HG03060 (cell line): ENCODE measurements around the gene JPH3.

Experiments used
- ATAC-seq: cut with Tn5 transposase; IDR thresholded peaks from one replicate; pipeline ENCODE4 v1.9.1; 2021; ENCODE audit warnings: low read depth, moderate number of reproducible peaks; ENCODE audit not compliant: unreplicated experiment

The JPH3 gene

DNA sequence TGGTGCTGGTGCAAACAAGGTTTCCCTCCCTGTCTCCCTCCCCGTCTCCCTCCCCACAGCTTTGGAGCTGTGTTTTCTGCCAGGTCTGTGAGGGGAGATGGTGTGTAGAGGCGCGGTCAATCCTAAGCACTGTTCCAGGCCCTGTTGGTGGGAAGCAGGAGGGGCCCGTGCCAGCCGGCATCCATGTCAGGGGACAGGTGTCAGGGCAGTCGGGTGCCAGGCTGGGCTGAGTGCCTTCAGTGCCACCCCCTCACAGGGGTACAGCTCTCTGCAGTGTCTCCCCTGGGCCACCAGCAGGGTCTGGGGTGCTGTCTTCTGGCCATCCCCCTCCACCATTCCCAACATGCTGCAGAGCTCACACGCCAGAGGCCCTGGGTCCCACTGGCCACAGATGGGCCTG is 89.9 kb downstream of the JPH3 start:
- no peak for ATAC-seq

DNA sequence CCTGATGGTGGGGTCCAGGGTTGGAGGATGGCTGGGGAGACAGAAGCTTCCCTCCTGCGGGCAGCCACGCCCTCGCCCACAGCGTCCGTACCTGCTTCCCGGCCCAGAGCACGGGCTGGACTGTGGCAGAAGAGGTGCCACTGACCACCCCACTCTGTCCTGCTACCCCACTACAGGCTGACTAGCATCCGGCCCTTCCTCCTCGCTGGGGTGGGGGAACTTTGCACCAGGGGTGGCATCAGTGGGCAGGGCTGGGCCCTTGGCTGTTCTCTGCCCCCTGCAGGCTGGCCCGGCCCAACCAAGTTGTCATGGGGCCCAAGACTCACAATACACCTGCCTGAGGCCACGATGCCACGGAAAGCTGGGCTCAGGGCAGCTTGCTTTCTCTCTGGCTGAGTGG is 90.4 kb downstream of the JPH3 start:
- no peak for ATAC-seq

DNA sequence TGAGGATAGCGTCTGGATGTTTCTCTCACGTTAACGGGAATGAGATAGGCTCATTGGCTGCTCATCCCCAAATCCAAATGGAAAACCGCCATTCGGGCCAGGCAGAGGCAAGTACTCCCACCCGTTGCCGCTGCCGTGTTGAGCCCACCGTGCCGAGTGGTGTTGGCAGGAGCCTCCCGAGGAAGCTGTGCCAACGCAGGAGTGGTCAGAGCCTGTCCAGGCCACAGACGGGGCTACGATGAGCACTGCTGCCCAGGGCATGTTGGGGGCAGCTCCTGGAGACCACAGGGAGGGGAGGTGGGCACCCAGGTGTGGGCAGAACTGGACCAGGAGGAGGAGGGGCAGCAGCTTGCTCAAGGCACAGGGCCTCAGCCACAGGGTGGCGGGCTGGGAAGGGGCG is 91.5 kb downstream of the JPH3 start:
- no peak for ATAC-seq

DNA sequence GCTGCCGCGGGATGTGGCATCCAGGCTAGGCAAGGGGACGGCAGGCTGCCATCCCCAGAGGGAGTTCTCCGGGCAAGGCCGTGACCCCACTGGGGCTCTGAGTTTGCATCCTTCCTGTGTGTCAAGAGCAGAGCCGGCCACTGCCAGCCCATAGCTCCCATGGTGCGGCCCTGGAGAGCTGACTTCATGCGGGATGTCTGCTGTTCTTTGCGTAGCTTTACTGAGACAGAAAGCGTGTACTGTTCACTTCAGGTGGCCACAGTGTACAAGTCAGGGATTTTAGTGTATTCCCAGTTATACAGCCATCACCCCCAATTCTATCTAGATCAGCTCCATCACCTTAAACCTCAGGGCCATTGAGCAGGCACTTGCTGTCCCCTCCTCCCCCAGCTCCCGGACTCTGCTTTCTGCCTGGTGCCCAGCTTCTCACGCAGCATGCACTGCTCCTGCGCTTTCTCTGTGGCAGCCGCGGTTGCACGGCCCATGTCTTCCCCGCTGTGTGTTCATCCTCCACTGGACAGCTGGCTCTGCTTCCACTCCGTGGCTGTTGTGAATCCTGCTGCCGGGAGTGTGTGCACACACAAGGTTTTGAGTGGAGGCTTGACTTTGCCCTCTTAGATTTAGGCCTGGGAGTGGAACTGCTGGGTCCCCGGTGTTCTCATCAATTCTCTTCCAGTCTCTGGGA is 92.3 kb downstream of the JPH3 start:
- no peak for ATAC-seq

DNA sequence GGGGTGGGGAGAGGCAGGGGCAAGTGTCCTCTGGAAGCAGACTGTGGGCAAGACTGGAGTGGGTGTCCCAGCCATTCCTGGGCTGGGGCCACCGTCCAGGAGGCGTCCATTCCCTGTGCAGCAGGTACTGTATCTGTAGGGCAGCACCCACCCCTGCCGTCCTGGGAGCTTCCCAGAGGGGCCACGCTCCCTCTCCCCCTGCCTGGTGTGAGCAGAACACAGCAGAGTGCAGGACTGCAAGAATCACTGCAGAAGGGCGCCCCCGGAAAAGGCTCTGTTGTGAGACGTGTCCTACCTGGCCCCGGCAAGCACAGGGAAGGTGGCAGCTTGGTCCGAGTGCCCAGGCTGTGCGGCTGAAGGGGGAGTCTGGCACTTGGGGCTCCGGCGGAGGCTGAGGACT is 93.2 kb downstream of the JPH3 start:
- no peak for ATAC-seq

DNA sequence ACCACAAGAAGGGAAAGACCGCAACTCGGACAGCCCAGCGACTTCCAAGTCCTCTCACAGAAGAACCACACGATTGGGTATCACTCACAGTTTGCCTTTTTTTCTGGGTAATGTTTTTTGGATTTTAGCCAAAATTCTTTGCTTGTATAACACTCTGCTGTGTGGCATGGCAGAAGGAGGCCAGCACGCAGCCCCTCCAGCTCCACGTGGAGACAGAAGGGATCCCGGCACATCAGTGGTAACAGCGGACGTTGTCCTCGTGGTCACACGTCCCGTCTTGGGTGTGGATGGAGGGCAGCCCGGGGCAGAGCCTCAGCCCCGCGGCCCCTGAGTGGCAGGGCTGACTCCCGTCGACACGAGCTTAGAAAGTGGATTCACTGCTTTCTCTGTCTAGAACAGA is 94.4 kb downstream of the JPH3 start:
- ATAC-seq: no peak

DNA sequence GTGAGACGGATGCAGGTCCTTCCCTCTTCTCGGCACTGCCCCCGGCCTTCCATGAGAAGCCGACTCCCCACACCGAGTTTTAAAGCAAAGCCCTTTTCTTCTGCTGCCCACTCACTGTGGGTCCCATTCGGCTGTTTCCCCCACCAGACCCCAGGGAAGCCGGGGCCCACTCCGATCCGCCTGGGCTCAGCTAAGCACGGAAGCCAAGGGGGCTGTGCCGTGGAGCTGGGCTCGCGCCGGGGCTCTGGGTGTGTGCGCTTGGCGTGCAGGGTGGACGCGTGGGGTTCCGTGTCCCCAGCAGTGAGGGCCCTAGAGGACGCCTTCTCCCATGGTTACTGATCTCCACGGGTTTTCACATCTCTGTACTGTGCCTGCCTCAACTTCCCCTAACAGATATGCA is 94.9 kb downstream of the JPH3 start:
- ATAC-seq: no peak

DNA sequence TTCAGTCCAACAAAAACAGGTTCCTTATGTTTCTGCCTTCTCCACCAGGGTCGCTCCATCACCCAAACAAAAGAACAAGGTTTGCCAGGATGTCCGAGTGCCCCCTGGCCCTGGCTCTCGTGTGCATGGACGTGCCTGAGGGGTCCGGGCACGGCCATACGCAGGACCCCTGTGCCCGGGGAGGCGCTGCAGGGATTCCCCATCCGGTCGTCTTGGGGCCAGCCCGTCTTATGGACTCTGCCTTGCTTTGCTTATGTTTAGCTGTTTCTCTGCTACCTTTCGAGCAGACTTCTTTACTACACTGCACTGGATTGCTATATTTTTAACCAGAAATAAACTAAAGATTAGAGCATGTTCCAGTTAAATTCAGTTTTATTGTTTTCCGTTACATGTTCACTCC is 95.5 kb downstream of the JPH3 start:
- no peak for ATAC-seq

DNA sequence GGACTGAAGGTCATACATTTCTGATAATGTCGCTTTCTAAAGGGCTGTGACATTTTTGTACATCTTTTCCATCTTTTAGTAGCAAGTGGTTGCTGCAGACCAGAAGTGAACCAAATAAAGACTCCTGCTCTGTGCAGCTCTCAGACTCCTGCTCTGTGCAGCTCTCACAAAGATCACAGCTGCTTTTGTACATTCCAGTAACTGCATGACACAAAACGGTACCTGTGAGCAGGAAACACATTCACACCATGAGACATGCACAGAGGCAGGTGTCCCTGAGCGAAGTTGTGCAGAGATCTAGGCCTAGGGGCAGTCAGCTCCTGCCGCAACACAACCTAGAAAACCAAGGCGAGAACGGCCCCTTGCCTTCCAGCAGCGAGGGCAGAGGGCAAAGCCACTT is 95.9 kb downstream of the JPH3 start:
- ATAC-seq: no peak

DNA sequence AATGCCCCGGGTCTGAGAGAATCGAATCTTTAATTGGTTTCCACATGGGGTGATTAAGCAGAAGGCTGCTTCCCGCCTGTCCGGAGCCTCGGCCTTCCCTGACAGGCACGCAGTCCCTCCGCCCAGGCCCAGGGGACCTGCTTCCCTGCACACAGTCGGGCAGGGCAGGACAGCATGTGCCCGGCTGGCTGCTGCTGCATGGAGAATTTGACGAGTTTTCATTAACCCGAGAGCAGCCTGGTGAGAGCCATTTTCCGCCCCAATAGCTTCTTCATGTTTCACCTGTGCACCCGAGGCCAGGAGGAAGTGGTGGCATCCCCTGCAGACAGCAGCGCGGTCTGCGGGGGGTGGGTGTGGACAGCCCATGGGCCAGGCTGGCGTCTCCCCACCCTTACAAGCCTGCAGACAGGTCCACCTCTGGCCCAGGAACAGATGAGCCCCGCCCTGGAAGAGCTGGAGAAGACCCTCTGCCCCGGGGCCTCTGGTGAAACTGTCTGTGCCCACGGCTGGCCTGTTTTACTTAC is 96.4 kb downstream of the JPH3 start:
- ATAC-seq: no peak

DNA sequence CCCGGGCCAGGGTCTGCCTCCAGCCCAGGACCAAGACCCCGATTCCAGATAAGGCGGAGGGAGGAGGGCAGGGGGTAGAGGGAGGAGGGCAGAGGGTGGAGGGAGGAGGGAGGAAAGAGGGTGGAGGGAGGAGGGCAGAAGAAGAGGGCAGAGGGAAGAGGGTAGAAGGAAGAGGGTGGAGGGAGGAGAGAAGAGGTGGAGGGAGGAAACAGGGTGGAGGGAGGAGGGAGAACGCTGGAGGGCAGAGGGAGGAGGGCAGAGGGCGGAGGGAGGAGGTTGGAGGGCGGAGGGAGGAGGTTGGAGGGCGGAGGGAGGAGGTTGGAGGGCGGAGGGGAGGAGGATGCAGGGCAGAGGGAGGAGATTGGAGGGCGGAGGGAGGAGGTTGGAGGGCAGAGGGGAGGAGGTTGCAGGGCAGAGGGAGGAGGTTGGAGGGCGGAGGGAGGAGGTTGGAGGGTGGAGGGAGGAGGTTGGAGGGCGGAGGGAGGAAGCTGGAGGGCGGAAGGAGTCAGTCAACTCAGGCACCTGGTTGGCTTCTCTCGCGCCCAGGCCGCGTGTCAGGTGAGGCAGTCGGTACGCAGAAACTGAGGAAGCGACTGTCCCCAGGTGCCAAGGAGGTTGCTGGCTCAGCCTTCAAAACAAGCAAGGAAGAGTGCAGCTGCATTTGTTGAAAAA is 98.2 kb downstream of the JPH3 start:
- no peak for ATAC-seq

DNA sequence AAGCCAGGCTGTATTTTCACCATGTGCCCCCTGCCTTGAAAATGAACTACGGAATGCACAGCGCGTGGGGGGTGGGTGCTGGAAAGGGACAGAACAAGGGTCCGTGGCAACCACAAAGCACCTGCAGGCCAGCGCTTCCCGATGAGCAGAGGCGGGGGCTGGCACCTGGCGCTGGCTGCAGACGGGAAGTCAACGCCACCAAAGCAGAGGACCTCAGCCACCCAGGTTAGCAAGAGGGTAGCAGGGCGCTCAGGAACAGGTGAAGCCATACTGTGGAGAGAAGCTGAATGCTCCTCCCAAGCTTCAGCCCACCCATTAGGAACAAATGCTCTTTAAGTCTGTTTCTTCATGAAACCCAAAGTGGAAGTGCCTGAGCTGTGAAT is 98.8 kb downstream of the JPH3 start:
- ATAC-seq: no peak

DNA sequence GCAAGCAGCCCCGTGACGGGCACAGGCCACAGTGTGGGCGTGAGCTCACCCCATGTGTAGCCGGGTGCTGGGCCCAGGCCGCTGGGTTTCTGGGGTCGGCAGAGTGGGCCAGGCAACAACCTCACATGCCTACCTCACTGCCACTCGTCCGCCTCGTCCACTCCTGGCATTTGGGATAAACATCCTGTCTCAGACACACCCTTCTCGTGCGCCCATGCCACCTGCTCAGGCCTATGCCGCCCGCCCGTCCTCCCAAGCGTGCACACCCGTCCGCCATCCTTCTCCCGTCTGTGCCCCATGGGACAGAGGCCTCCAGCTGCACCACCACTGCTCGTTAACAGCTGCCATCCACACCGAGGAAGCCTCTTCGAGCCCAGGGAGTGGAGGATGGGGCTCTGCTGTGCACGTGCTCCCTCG is 99.2 kb downstream of the JPH3 start:
- no peak for ATAC-seq

DNA sequence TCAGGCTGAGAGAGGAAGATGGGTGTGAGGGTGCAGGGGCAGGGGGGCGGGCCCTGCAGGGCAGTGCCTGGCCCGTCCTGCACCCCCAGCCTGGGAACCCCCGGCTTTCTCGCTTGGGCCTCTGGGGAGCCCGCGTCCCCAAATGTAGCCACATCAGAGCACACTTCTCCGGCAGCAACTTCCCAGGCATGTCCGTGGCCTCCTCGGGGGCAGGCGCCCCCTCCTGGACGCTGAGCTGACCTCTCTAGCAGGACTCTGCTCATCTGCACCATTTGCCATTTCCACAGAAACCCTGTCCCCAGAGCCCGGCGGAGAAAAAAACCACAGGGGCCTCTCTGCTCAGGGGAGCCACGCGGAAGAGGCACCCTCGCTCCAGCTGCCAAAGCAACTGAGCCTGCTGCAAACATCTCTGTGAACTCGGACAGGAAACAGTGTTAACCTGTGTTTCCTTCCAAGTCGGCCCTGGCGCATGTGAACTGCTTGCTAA is 100.1 kb downstream of the JPH3 start:
- peak; percentile 31 for ATAC-seq

DNA sequence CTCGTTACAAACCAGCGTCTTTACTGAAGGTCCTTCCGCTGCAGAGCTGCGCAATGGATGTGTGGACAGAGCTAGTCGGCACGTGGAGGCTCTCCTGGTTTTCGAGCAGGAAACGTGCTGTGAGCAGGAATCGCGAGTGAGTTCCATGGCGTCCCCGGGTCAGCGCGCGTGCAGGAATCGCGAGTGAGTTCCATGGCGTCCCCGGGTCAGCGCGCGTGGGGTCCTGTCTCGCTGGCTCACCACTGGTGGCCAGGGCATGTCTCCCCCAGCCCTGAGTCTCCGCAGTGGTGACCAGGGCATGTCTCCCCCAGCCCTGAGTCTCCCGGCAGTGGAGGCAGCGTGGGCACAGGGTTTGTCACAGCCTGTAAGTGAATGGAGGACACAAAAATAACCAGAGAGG is 100.8 kb downstream of the JPH3 start:
- ATAC-seq: no peak

DNA sequence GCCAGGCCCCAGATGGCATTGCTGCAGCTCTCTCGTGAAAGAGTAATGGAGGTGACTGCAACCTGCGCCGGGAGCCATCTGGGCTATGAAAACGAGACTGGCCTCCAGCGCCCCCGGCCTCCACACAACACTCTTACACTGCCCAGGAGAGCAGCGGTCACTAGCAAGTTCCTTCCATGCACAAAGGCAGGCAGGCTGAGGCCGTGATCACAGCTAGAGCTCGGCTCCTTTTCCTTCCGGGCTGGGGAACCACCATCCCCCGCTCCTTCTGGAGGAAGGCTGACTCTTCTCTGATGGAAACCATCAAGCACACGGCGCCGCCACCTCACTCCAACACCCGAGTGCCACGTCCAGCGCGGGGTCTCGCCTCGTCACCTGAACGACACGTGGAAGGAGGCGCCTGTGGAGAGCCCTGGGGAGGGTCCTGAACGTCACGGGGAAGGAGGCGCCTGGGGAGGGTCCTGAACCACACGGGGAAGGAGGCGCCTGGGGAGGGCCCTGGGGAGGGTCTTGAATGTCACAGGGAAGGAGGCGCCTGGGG is 101.6 kb downstream of the JPH3 start:
- ATAC-seq: no peak

DNA sequence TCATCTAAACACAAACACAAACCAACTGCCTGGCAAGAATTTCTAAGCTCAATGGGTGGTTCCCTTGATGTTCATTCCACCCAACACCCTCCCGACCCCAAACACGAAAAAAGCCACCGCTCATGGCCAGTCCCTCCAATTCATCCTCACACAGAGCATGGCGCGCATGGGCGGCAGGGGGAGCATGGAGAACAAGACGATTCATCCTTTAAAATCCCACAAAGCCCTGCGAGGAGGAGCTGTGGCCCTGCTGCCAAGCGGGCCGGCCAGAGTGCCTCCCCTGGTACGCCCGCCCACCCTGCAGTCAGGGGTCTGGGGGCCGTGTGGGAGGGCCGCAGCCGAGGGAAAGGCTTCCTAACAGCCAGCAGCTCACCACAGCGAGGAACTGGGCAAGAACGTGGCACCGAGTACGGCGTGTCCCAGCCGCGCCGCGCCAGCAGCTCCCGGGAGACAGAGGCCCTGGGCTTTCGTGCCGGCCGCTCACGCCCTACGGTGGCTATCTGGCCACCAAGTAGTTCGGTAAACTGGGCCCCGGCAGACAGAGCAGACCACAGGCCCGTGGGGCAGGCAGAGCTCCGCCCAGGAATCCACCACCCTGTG is 102.5 kb downstream of the JPH3 start:
- no peak for ATAC-seq

DNA sequence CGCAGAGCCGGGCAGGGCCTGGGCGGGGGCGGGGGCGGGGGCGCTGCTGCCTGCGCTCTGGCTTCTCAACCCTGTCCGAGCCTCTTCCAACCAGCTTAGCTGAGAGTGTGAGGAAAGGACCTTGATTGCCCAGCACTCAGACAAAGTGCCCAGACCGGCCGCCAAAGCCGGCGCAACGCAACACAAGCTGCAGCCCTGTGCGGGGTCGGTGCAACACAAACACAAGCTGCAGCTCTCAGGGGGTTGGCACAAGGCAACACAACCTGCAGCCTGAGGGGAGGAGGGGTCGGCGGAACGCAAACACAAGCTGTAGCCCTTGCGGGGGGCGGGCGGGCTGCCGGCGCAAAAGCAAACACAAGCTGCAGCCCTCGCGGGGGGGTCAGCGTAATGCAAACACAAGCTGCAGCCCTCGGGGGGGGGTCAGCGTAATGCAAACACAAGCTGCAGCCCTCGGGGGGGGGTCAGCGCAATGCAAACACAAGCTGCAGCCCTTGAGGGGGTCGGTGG is 103.5 kb downstream of the JPH3 start:
- no peak for ATAC-seq

DNA sequence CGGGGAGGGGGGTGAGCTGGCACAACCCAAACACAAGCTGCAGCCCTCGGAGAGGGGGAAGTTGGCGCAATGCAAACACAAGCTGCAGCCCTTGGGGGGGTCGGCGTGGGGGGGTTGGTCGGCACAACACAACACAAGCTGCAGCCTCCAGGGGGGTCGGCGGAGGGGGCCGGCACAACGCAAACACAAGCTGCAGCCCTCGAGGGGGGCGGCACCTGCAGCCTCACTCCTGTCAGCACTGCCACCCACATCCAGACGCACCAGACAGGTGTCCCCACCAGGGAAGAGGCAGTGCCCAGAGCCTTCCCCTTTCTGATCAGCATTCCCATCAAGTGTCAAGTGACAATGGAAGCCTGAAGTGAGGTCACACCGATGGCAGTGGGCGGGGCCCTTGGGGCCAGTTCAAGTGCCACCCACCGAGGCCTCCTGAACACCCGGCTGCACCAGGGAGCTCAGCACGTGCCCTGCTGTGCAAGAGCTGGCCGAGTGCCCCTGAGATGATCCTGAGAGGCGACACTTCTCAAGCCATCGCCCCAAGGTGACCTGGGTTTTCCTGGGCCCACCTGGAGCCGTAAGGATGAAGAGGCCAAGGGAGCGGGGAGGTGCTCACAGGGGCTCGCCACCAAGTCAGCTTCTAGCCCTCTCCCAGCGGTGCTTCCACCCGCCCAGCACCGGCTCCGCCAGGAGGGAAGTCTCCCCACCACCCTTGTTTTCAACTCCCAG is 104.1 kb downstream of the JPH3 start:
- no peak for ATAC-seq

DNA sequence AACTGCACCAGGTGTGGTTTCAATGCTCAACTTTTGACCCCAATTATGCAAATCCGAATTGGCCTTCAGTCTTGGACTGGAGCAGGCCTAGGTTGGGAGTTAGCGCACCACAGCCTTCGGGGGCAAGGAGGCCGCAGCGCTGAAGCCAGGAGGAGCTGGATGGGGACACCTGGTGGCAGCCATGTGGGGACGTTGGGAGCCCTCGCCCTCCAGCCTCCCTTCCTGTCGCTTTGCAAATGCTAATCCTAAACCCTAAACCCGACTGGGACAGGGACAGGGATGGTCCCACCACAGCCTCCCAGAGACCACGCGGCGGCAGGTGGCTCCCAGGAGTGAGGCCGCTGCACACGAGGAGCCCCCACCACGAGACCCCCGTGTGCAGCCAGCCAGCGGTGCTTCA is 104.8 kb downstream of the JPH3 start:
- ATAC-seq: no peak
